ENCODE results near the gene TNFRSF4. TPM values are rescaled to one million over a fixed set of nuclear protein-coding genes. Genes with fewer than 3 reads are reported as not detected.

Gene TNFRSF4
- total and polyA plus RNA-seq, 9 of the 15 experiments (the other 6 are each of a cell fraction or from before 2014, with no cell fraction given), result 0.07 to 0.44 (median 0.19) TPM; not detected in 5

GRCh38 chr1:1217621-1218523 lies 3.9 kb upstream of the TNFRSF4 start:
- no TSS peak for BruUV-seq (replicated peaks)
- 96% methylated on average over 38 of the region's 52 CpGs for WGBS (ENCODE audit: insufficient coverage, low coverage, missing lambda C conversion rate)
- peak overlapping the region in 1 of 2 experiments; percentile 20; a peak in 1 of 4 replicates for H3K9ac ChIP-seq (ENCODE audit: insufficient read depth in 1 of 2, low read depth in 2 of 2, low read length in 2 of 2)
- FAIRE-seq (no peak), ATAC-seq (no peak), DNase-seq (ENCODE audit: extremely low read depth in 1 of 4, low spot score in 3 of 4) (no peak)
- H3K4me2 ChIP-seq (ENCODE audit: insufficient read depth, low read length), result no peak overlapping the region
- in situ Hi-C loops (cut with MboI), result no loop called here
- H3K4me3 ChIP-seq, result no peak overlapping the region
- no peaks in the 10 kb centered on the region for H3K9me3 ChIP-seq (replicated peaks; ENCODE audit: control insufficient read depth, insufficient read depth, low read depth, low read length)
- H4K20me1 ChIP-seq (replicated peaks; ENCODE audit: control insufficient read depth, insufficient read depth, low read length), result peaks cover 2% of the 10 kb centered on the region; the same call in 1 of the 2 replicates
- H3K79me2 ChIP-seq (ENCODE audit: control insufficient read depth, insufficient read depth, low read length), result 0 out of 3 replicates have a peak, but pooled peaks cover under 1% of the 10 kb centered on the region
- no peaks in the 10 kb centered on the region for H3K9me1 ChIP-seq (ENCODE audit: control insufficient read depth, insufficient read depth, low read length)
- H2AFZ ChIP-seq (ENCODE audit: low read depth, low read length), result no peak overlapping the region
- peaks cover 72% of the 10 kb centered on the region; the same call in 2 of the 3 replicates for H3K36me3 ChIP-seq (ENCODE audit: control insufficient read depth, insufficient read depth, low read length)
- POLR2A ChIA-PET, result interaction anchor here (0.6 to 2.4 kb wide), 2 partner anchors 12 to 13 kb away, joined by 3 to 12 read pairs; partner anchors contain the start of genes B3GALT6 and SDF4
- CTCF ChIA-PET (ENCODE audit: low intra/inter-chr PET ratio), result no interaction called here
- intact Hi-C loops (cut with micrococcal nuclease), result no loop called here
- TF ChIP-seq HMGXB4 (CRISPR knock-in tag; IDR thresholded peaks at IDR 0.05), result no peak
- TF ChIP-seq ZBTB33 (CRISPR knock-in tag; IDR thresholded peaks at IDR 0.05), result peak; percentile 33; the same call in 1 of the 2 replicates
- TF ChIP-seq NCOA4 (IDR thresholded peaks at IDR 0.05; ENCODE audit: partially characterized antibody), result no peak
- TF ChIP-seq MLLT1 (IDR thresholded peaks at IDR 0.05), result peak in 1 of 2 experiments; percentile 50; a peak in 1 of 4 replicates
- TF ChIP-seq HMGN3 (IDR thresholded peaks at IDR 0.05; ENCODE audit: borderline replicate concordance, extremely low read depth, insufficient read length, low read depth, low read length), result peak; percentile 7
- H3K4me1 ChIP-seq (replicated peaks in 1 of 2; ENCODE audit: control insufficient read depth in 2 of 2, insufficient read depth in 2 of 2, low read length in 2 of 2), result peaks cover 0 to 74% of the 10 kb centered on the region in 2 experiments; a peak in 2 of 5 replicates
- no peak overlapping the region for H3K27ac ChIP-seq (ENCODE audit: extremely low read depth, low read depth, low read length)
- no peaks in the 10 kb centered on the region for H3K27me3 ChIP-seq (ENCODE audit: control insufficient read depth in 2 of 2, insufficient read depth in 2 of 2, low read length in 2 of 2)

Measured in K562 (cell line).